Endothelial cell (in vitro differentiated cells): ENCODE measurements around the gene LUZP4. TPM values are rescaled to one million over a fixed set of nuclear protein-coding genes. Genes with fewer than 3 reads are reported as not detected.

ENCODE experiments used
- DNase-seq: peaks from one replicate; pipeline ENCODE4 v3.0.0; 2021; ENCODE audit warnings: low spot score
- H3K27ac Mint-ChIP-seq: one replicate; pipeline ENCODE4 v1.8.0; 2021; ENCODE audit warnings: mixed read lengths, inconsistent platforms; ENCODE audit not compliant: unreplicated experiment
- H3K27me3 Mint-ChIP-seq: one replicate; pipeline ENCODE4 v1.8.0; 2021; ENCODE audit warnings: mild to moderate bottlenecking, moderate library complexity, mixed read lengths, inconsistent platforms; ENCODE audit not compliant: unreplicated experiment
- H3K36me3 Mint-ChIP-seq: one replicate; pipeline ENCODE4 v1.8.0; 2021; ENCODE audit warnings: mild to moderate bottlenecking, low read depth, mixed read lengths, inconsistent platforms; ENCODE audit not compliant: unreplicated experiment
- H3K4me1 Mint-ChIP-seq: one replicate; pipeline ENCODE4 v1.8.0; 2021; ENCODE audit warnings: mild to moderate bottlenecking, mixed read lengths, inconsistent platforms; ENCODE audit not compliant: unreplicated experiment
- H3K4me3 Mint-ChIP-seq: one replicate; pipeline ENCODE4 v1.8.0; 2021; ENCODE audit warnings: mild to moderate bottlenecking, mixed read lengths, inconsistent platforms; ENCODE audit not compliant: unreplicated experiment
- H3K9me3 Mint-ChIP-seq: one replicate; pipeline ENCODE4 v1.8.0; 2021; ENCODE audit warnings: mixed read lengths, inconsistent platforms; ENCODE audit not compliant: unreplicated experiment
- CTCF ChIP-seq: fragments of 200-600 bp; sonication (generic); IDR thresholded peaks from one replicate; pipeline ENCODE4 v1.5.0; 2021; ENCODE audit warnings: antibody characterized with exemption; ENCODE audit not compliant: unreplicated experiment
- total RNA-seq: library from RNA; stranded (reverse); fragmentation: NEBNext Ultra II Directional; extraction: Animal tissue kit (Norgen Biotek cat#: 25700); gene quantifications from one replicate; pipeline ENCODE4 v1.2.1, GENCODE V29; 2021; ENCODE audit not compliant: unreplicated experiment

The LUZP4 gene
- total RNA-seq, 1 donor from 2014 or later = not detected

GRCh38 chrX:115332832-115333231 lies 43.3 kb downstream of the LUZP4 start:
- DNase-seq = no peak
- Mint-ChIP-seq H3K27ac (no peak overlapping the region), H3K4me1 (no peaks in the 10 kb centered on the region), H3K27me3 (peaks cover 5% of the 10 kb centered on the region), H3K36me3 (no peaks in the 10 kb centered on the region), H3K4me3 (no peak overlapping the region), H3K9me3 (no peaks in the 10 kb centered on the region)
- TF ChIP-seq CTCF = no peak

- no peaks in the 10 kb centered on the region for H3K4me1 Mint-ChIP-seq
- no peaks in the 10 kb centered on the region for H3K9me3 Mint-ChIP-seq
- H3K27ac Mint-ChIP-seq = no peak overlapping the region
- peaks cover 3% of the 10 kb centered on the region for H3K27me3 Mint-ChIP-seq
- TF ChIP-seq CTCF = no peak
- no peak for DNase-seq
- H3K36me3 Mint-ChIP-seq = no peaks in the 10 kb centered on the region
- no peak overlapping the region for H3K4me3 Mint-ChIP-seq
Observed at GRCh38 chrX:115333446-115333845, 43.9 kb downstream of the LUZP4 start.

GRCh38 chrX:115337491-115338144 lies 48.1 kb downstream of the LUZP4 start:
- Mint-ChIP-seq H3K36me3 (no peaks in the 10 kb centered on the region), H3K4me1 (no peaks in the 10 kb centered on the region), H3K27me3 (no peaks in the 10 kb centered on the region), H3K27ac (no peak overlapping the region), H3K9me3 (no peaks in the 10 kb centered on the region), H3K4me3 (no peak overlapping the region)
- no peak for TF ChIP-seq CTCF
- no peak for DNase-seq

- TF ChIP-seq CTCF = no peak
- no peak for DNase-seq
- no peaks in the 10 kb centered on the region for H3K9me3 Mint-ChIP-seq
- no peaks in the 10 kb centered on the region for H3K27me3 Mint-ChIP-seq
- no peaks in the 10 kb centered on the region for H3K36me3 Mint-ChIP-seq
- no peak overlapping the region for H3K27ac Mint-ChIP-seq
- H3K4me1 Mint-ChIP-seq = no peaks in the 10 kb centered on the region
- H3K4me3 Mint-ChIP-seq = no peak overlapping the region
Observed at GRCh38 chrX:115339441-115340025, 50.0 kb downstream of the LUZP4 start.

GRCh38 chrX:115341421-115341820 lies 51.9 kb downstream of the LUZP4 start:
- no peak overlapping the region for H3K4me3 Mint-ChIP-seq
- H3K27me3 Mint-ChIP-seq = no peaks in the 10 kb centered on the region
- peaks cover 3% of the 10 kb centered on the region for H3K4me1 Mint-ChIP-seq
- H3K9me3 Mint-ChIP-seq = no peaks in the 10 kb centered on the region
- TF ChIP-seq CTCF = no peak
- DNase-seq = no peak
- H3K36me3 Mint-ChIP-seq = no peaks in the 10 kb centered on the region
- H3K27ac Mint-ChIP-seq = no peak overlapping the region
